ENCODE results near the gene RTP5.

Gene RTP5

DNA sequence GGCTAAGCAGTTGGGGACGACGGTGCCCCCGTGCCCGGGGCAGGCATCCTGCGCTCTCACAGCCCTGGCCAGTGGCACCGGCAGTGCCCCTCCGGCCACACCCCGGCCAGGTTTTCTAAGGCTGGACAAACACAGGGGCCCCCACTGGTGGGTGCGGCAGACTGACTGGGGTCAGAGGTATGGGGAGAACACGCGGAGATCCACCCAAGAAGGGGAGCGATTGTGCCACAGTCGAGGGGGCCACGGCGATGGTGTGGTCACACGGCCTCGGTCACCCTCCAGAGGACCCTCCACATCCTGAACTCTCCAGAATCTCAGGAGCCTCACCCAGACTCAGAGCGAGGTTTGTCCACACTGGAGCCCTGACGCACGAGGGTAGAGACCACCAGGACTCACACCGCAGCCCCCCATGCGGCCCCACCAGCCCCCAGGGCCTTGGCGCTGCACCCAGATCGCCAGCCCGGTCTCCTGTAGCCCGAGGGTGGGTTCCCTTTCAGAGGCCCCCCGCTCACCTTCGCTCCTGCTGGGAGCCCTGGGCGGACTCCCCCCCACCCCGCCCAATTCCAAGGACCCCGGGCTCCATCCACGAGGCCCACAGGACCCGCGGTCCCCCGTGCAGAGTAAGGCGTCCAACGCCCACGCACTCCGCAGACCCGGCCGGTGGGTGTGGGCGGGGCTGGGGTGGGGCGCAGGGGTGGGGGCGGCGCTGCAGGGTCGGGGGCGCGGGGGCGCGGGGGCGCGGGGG lies 26.0 kb upstream of the RTP5 start:
- peak; percentile 12 for DNase-seq (ENCODE audit: low spot score)

DNA sequence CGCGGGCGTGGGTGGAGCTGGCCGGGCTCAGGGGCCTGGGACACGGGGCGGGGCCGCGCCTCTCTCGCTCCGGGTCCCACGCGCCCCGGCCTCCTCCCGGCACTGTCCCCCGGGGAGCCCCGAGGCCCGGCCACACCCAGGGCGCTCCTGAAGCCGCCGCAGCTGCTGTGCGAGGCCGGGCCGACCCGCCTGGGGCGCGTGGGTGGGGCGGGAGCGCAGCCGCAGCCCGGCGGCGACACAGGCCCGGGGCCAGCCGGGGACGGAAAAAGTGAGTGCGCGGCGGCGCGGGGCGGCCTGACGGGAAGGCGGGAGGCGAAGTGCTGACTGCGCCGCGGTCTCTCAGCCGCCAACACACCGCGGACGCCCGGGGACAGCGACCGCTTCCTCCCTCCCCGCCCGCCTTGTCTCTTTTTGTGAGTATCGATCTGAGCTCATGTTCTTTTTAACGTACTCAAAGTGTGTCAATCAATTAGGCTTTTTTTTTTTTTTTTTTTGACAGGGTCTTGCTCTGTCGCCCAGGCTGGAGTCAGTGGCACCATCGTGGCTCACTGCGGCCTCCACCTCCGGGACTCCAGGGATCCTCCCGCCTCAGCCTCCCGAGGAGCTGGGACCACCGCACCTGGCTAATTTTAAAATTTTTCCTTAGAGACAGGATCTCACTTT lies 25.3 kb upstream of the RTP5 start:
- DNase-seq (ENCODE audit: low spot score), result peak; percentile 70

GRCh38 chr2:241844831-241845578 lies 24.5 kb upstream of the RTP5 start:
- peak; percentile 16 for DNase-seq (ENCODE audit: low spot score)

- no peak for DNase-seq (ENCODE audit: low spot score)
Measured at GRCh38 chr2:241846406-241846805, 23.1 kb upstream of the RTP5 start.

DNA sequence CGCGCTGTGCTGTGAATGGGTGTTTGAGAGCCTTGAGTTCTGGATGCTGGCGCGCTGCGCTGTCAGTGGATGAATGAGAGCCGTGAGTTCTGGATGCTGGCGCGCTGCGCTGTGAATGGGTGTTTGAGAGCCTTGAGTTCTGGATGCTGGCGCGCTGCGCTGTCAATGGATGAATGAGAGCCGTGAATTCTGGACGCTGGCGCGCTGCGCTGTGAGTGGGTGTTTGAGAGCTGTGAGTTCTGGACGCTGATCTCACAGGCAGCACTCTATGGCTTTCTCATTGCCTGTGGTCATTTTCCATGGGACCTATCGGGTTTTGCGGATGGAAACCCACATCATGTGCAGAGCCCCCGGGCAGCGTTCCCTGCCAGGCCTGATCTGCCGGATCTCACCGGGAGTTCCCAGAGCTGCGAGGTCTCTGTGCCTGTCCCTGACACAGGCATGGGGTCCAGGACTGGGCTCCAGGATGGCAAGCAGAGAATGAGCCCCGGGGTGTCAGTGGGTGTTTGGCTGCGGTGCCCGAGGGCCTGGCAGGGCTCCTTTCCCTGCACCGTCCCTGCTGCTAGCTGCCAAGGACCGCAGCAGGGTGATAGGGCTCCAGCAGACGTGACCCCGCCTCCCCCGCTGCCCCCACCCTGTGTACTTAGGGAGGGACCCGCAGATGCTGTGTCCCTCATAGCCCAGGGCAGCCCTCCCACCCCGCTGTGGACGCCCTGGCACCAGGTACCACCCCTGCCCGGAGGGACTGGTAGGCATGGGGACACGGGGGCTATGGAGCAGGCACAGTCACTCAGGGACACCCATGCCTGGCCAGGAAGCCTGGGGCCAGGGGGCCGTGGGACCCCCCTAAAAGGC lies 20.5 kb upstream of the RTP5 start:
- peak; percentile 20 for DNase-seq (ENCODE audit: low spot score)

GRCh38 chr2:241849616-241850543 lies 19.6 kb upstream of the RTP5 start:
- peak; percentile 15 for DNase-seq (ENCODE audit: low spot score)

DNA sequence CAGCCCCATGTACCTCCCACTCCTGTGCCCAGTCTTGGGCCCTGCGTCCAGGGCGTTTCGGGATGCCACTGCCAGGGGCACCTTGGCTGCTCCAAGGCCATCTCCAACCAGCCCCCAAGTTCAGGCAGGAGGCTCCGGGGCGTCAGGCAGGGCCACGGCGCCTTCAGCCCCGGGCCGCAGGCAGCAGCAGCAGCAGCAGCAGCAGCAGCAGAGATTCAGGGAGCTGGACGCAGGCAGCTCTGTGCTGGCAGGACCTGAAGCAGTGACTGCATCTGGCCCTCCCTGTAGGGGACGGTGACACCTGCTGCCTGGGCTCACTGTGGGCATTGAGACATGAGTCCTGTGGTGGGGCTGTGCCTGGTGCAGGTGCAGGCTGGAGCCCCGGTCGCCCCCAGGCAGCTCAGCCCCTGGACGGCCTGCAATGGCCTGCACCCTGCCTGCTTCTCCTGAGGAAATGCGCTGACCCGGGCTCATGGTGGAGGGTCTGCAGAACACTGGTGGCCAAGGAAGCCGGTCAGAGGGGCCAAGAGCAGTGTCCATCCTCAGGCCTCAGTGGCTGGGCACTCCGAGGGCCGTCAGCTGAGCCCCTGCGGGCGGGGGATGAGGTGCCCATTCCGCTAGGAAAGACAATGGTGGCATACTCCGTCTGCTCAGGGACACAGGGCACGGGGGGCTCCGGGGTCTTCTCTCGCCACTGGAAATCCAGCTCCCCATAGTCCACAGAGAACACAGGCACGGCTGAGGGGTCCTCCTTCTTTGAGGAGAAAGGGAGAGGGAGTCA lies 18.8 kb upstream of the RTP5 start:
- DNase-seq (ENCODE audit: low spot score), result peak; percentile 21

GRCh38 chr2:241851325-241852115 lies 18.0 kb upstream of the RTP5 start:
- DNase-seq (ENCODE audit: low spot score), result no peak

GRCh38 chr2:241852116-241852980 lies 17.2 kb upstream of the RTP5 start:
- peak; percentile 13 for DNase-seq (ENCODE audit: low spot score)

GRCh38 chr2:241852981-241853631 lies 16.4 kb upstream of the RTP5 start:
- peak; percentile 10 for DNase-seq (ENCODE audit: low spot score)

- DNase-seq (ENCODE audit: low spot score), result peak; percentile 6
Measured at GRCh38 chr2:241853651-241854341, 15.7 kb upstream of the RTP5 start.

DNA sequence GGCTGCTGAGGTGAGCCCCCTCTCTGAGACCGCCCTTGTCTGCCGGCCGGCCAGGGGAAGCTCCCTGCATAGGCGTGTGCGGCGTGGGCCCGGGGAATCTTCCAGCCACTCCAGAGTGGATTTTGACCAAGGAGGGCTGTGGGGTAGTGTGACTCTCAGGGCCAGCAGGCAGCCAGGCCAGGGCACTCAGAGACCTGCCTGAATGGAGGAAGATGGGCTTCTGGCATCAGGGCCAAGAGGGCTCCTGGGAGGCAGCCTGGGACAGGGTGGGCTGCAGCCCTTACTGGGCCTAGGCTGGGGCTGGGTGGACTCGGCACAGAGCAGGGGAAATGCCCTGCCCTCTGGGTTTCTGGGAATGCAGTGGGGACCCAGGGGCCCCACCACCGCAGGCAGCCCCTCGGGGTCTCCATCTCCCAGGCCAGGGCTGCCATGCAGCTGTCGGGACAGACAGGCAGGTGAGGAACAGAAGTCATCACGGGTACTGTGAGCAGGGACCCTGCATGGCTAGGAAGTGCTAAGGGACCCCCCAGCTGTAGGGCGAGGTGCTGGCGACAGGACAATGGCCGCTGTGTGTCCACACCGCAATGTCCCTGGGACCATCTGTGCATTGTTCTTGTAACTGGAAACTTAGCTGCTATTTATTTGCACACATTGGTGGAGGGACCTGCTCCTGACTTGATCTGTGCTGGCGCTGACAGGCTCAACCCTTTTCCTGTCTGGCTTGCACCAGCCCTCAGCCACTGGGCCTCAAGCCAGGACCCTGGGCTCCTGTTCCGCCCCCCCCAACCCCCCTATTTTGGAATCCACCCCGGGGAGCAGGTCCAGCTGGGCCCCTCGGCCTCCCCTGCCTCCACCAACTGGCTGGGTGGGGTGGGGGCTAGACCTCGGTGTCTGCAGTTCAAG lies 14.9 kb upstream of the RTP5 start:
- DNase-seq (ENCODE audit: low spot score), result peak; percentile 11

DNA sequence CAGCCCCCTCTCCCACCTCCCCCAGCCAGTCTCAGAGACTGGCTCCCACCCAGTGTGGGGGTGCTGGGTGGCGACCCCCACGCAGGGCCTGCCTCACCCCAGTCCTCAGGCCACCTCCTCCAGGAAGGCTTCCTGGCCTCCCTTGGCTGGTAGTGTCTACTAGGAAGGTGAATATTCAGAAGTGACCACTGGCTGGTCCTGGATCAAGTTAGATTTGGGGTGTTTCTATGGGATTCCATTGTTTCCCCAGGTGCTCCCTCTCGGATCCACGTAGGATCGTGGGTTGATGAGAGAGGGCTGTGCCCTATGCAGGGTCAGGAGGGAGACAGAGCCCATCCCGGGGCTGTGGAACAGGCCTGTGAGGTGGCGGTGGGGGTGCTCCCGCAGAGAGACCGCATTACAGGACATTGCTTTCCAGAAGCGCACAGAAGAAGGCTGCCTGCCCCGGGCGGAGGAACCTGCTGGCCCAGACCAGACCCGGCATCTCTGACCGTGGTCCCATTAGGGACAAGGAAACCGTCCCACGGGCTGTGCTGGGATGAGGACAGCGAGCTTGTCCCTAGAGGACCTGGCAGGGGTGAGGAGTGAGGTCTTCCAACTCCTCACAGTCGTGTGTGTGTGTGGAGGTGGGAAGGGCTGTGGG lies 14.2 kb upstream of the RTP5 start:
- DNase-seq (ENCODE audit: low spot score), result no peak

GRCh38 chr2:241855888-241856422 lies 13.6 kb upstream of the RTP5 start:
- DNase-seq (ENCODE audit: low spot score), result no peak

GRCh38 chr2:241857041-241857541 lies 12.4 kb upstream of the RTP5 start:
- no peak for DNase-seq (ENCODE audit: low spot score)
